Mesodermal cell (in vitro differentiated cells): ENCODE data around the gene HSPB1.
A peak's percentile ranks its signal among the peaks of the same experiment; 100 is the strongest.
"Not testable (repeated sequence)": the region's sequence is repeated elsewhere in the genome, so short reads cannot be mapped to it uniquely, and the experiment has no call there.

Source experiments
- H3K27ac ChIP-seq: 2 replicates; pipeline ENCODE4 v1.7.0; 2013; ENCODE audit warnings: mild to moderate bottlenecking, low read depth, low read length, moderate library complexity; ENCODE audit not compliant: severe bottlenecking
- H3K36me3 ChIP-seq: 2 replicates; pipeline ENCODE4 v1.7.1; 2013; ENCODE audit warnings: mild to moderate bottlenecking, low read length, moderate library complexity; ENCODE audit not compliant: control insufficient read depth, insufficient read depth
- H3K4me1 ChIP-seq: one replicate; pipeline ENCODE4 v1.7.1; 2013; ENCODE audit warnings: mild to moderate bottlenecking, low read length; ENCODE audit not compliant: insufficient read depth, control insufficient read depth, poor library complexity, severe bottlenecking
- H3K4me3 ChIP-seq: 2 replicates; pipeline ENCODE4 v1.7.0; 2013; ENCODE audit warnings: low read length, control low read depth, mild to moderate bottlenecking; ENCODE audit not compliant: insufficient read depth, poor library complexity, severe bottlenecking; ENCODE audit errors: extremely low read depth
- H3K9me3 ChIP-seq: 2 replicates; pipeline ENCODE4 v1.7.1; 2013; ENCODE audit warnings: mild to moderate bottlenecking, low read length, moderate library complexity; ENCODE audit not compliant: control insufficient read depth
- WGBS, 2 experiments: methylation state at CpG; one replicate each; pipeline ENCODE4 v1.1.5; 2013; ENCODE audit warnings: missing lambda C conversion rate in 2 of 2; ENCODE audit not compliant: insufficient coverage in 2 of 2; 5-methylcytosine and 5-hydroxymethylcytosine counted together

HSPB1 gene

GRCh38 chr7:76309341-76310101, 7.0 kb downstream of the HSPB1 start:
- not testable (repeated sequence) for H3K27ac ChIP-seq, H3K4me3 ChIP-seq, H3K36me3 ChIP-seq, H3K9me3 ChIP-seq
- H3K4me1 ChIP-seq = peaks cover 19% of the 10 kb centered on the region
- WGBS, 2 experiments = 96 to 97% methylated on average over 31 to 40 of the region's 50 CpGs

GRCh38 chr7:76310102-76310957, 7.9 kb downstream of the HSPB1 start:
- no peaks in the 10 kb centered on the region for H3K9me3 ChIP-seq
- H3K36me3 ChIP-seq = no peaks in the 10 kb centered on the region
- no peak overlapping the region for H3K4me3 ChIP-seq
- peaks cover 11% of the 10 kb centered on the region for H3K4me1 ChIP-seq
- WGBS, 2 experiments = 84 to 85% methylated on average over 17 to 20 of the region's 21 CpGs
- H3K27ac ChIP-seq = no peak overlapping the region

- 89 to 96% methylated on average over 4 to 6 of the region's 6 CpGs for WGBS, 2 experiments
- not testable (repeated sequence) for H3K9me3 ChIP-seq, H3K36me3 ChIP-seq, H3K4me1 ChIP-seq, H3K4me3 ChIP-seq, H3K27ac ChIP-seq
Observed at GRCh38 chr7:76311838-76312237, 9.4 kb downstream of the HSPB1 start.

- Histone ChIP-seq H3K4me1 (no peaks in the 10 kb centered on the region), H3K36me3 (no peaks in the 10 kb centered on the region), H3K9me3 (no peaks in the 10 kb centered on the region), H3K4me3 (no peak overlapping the region), H3K27ac (no peak overlapping the region)
- WGBS, 2 experiments = 3 to 8% methylated on average over 10 to 11 of the region's 15 CpGs
Observed at GRCh38 chr7:76314042-76314721, 11.7 kb downstream of the HSPB1 start.

DNA sequence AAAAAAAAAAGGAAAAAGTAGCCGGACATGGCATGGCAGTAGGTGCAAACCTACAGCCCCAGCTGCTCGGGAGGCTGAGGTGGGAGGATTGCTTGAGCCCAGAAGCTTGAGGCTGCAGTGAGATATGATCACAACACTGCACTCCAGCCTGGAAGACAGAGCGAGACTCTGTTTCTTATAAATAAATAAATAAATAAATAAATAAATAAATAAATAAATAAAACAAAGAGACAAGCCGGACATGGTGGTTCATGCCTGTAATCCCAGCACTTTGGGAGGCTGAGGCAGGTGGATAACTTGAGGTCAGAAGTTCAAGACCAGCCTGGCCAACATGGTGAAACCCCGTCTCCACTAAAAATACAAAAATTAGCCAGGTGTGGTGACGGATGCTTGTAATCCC, 12.3 kb downstream of the HSPB1 start:
- 88 to 95% methylated on average over 2 to 5 of the region's 6 CpGs for WGBS, 2 experiments
- H3K36me3 ChIP-seq, H3K4me3 ChIP-seq, H3K9me3 ChIP-seq, H3K4me1 ChIP-seq, H3K27ac ChIP-seq: not testable (repeated sequence)

DNA sequence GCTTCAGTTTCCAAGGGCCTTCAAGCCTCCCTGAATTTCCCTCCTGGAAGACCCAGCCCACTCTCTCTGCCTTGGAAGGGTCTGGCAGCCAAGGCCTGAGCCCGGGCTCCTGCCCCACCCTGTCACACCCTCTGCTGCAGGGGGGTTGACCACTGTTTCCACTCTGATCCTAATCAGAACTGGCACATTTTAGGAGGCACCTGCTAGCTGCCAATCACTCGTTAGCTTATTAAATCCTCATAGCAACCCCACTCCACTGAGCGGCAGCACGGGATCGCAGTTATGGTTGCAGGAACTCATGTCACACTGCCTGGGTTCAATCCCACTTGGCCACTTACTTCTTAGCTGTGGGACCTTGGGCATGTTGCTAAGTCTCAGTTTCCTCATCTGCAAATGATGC, 12.9 kb downstream of the HSPB1 start:
- H3K4me1 ChIP-seq = no peaks in the 10 kb centered on the region
- no peak overlapping the region for H3K27ac ChIP-seq
- H3K4me3 ChIP-seq = no peak overlapping the region
- WGBS, 2 experiments = 81 to 95% methylated on average over 5 of the region's 5 CpGs
- no peaks in the 10 kb centered on the region for H3K36me3 ChIP-seq
- no peaks in the 10 kb centered on the region for H3K9me3 ChIP-seq

DNA sequence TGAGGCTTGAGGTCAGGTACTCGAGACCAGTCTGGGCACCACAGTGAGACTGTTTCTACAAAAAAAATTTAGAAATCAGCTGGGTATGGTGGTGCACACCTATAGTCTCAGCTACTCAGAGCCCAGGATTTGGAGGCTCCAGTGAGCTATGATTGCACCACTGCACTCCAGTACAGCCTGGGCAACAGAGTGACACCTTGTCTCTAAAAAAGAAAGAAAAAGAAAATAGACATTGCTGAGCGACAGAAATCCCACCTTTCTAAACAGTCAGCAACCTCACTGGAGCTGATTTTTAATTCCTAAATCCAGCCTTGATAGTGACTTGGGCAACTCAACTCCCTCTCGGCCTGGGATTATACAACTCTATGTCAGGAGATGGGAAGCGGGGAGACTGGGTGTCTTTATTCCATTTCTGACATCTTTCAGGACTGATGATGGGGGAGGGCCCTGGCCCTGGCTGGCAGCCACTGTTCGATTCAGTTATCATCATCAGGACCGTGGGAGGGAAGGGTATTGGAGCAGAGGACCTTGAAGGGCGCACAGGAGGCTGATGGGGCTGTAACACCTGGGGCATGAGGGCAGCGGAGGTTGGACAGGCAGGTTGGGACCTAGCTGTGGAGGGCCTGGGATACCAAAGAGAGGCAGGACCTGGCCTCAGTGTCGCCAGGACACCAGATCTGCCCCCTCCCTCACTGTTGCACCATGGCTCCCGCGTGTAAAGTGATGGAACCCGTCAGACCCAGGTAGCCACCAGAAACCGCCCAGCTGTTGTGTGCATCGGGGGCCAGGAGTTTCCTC, 14.7 kb downstream of the HSPB1 start:
- 77 to 82% methylated on average over 8 to 12 of the region's 14 CpGs for WGBS, 2 experiments
- peaks cover 10% of the 10 kb centered on the region for H3K36me3 ChIP-seq
- H3K4me3 ChIP-seq = peak overlapping the region; percentile 52
- H3K27ac ChIP-seq = peak overlapping the region; percentile 71
- no peaks in the 10 kb centered on the region for H3K4me1 ChIP-seq
- no peaks in the 10 kb centered on the region for H3K9me3 ChIP-seq

GRCh38 chr7:76317782-76318487, 15.5 kb downstream of the HSPB1 start:
- H3K4me3 ChIP-seq = peak overlapping the region; percentile 52
- peaks cover 17% of the 10 kb centered on the region for H3K36me3 ChIP-seq
- no peaks in the 10 kb centered on the region for H3K4me1 ChIP-seq
- H3K9me3 ChIP-seq = no peaks in the 10 kb centered on the region
- WGBS, 2 experiments = 3 to 5% methylated on average over 47 to 48 of the region's 50 CpGs
- peak overlapping the region; percentile 84 for H3K27ac ChIP-seq

- 4 to 8% methylated on average over 18 to 20 of the region's 25 CpGs for WGBS, 2 experiments
- H3K27ac ChIP-seq = peak overlapping the region; percentile 84
- H3K4me1 ChIP-seq = no peaks in the 10 kb centered on the region
- H3K36me3 ChIP-seq = peaks cover 25% of the 10 kb centered on the region
- H3K4me3 ChIP-seq = peak overlapping the region; percentile 52
- H3K9me3 ChIP-seq = no peaks in the 10 kb centered on the region
Observed at GRCh38 chr7:76318488-76319353, 16.2 kb downstream of the HSPB1 start.
